ENCODE results near the gene AMOTL1. TPM values are rescaled to one million over a fixed set of nuclear protein-coding genes. Genes with fewer than 3 reads are reported as not detected.

The AMOTL1 gene
- total RNA-seq, 2 experiments from 2014 or later, result 4.4 to 4.8 TPM

GRCh38 chr11:94856443-94856842 is 88.3 kb downstream of the AMOTL1 start:
- Mint-ChIP-seq H3K4me1 (no peaks in the 10 kb centered on the region), H3K9me3 (no peaks in the 10 kb centered on the region), H3K27me3 (no peaks in the 10 kb centered on the region)

GRCh38 chr11:94857337-94857736 is 89.2 kb downstream of the AMOTL1 start:
- Mint-ChIP-seq H3K36me3 (no peaks in the 10 kb centered on the region), H3K27ac (no peak overlapping the region), H3K4me1 (no peaks in the 10 kb centered on the region), H3K9me3 (no peaks in the 10 kb centered on the region), H3K4me3 (no peak overlapping the region), H3K27me3 (no peaks in the 10 kb centered on the region)
- POLR2A ChIA-PET, result no interaction called here
- no peak for DNase-seq
- ATAC-seq (ENCODE audit: low read depth), result no peak

More at GRCh38 chr11:94856443-94856842, 88.3 kb downstream of the AMOTL1 start:
- H3K27ac Mint-ChIP-seq, result no peak overlapping the region
- POLR2A ChIA-PET, result no interaction called here
- no peak overlapping the region for H3K4me3 Mint-ChIP-seq
- DNase-seq, result no peak
- no peaks in the 10 kb centered on the region for H3K36me3 Mint-ChIP-seq
- ATAC-seq (ENCODE audit: low read depth), result no peak

DNA sequence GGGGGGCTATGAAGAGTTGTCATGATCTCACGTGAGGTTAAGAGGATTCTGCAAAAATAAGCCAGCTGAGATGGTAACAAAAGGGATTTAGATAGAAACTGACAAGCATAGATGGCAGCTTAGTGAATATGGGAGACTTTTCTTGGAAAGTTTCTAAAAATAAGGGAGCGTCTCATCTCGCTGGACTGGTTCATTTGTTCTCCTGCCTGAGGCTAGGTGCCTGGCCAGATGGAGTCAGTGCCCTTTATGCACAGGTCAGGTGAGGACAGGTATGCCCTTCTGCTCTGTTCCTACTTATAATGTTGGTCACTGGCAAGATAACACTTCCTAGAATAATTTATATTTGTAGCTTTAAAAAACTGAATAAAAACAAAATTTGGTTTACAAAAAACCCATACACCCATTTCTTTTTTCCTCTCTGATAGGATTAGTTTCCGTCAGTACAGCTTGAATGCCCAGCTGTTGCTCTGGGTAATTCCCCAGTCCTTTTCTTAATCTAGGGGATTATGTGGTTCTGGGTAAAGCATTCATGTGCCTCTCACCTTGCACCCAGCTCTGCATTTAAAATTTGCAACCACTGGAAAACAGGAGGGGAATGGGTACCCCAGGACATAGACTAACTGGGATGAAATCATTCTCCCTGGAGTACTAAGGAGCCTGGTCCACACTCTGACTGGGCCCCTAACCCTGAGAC is 90.0 kb downstream of the AMOTL1 start:
- DNase-seq, result no peak
- Mint-ChIP-seq H3K27ac (no peak overlapping the region), H3K4me3 (no peak overlapping the region), H3K4me1 (no peaks in the 10 kb centered on the region), H3K36me3 (no peaks in the 10 kb centered on the region), H3K27me3 (no peaks in the 10 kb centered on the region), H3K9me3 (no peaks in the 10 kb centered on the region)
- POLR2A ChIA-PET, result no interaction called here
- no peak for ATAC-seq (ENCODE audit: low read depth)

- Mint-ChIP-seq H3K36me3 (peaks cover 2% of the 10 kb centered on the region), H3K27ac (no peak overlapping the region), H3K9me3 (no peaks in the 10 kb centered on the region), H3K27me3 (no peaks in the 10 kb centered on the region), H3K4me1 (no peaks in the 10 kb centered on the region), H3K4me3 (no peak overlapping the region)
- ATAC-seq (ENCODE audit: low read depth) (no peak), DNase-seq (no peak)
- POLR2A ChIA-PET, result no interaction called here
Measured at GRCh38 chr11:94860333-94860732, 92.2 kb downstream of the AMOTL1 start.

DNA sequence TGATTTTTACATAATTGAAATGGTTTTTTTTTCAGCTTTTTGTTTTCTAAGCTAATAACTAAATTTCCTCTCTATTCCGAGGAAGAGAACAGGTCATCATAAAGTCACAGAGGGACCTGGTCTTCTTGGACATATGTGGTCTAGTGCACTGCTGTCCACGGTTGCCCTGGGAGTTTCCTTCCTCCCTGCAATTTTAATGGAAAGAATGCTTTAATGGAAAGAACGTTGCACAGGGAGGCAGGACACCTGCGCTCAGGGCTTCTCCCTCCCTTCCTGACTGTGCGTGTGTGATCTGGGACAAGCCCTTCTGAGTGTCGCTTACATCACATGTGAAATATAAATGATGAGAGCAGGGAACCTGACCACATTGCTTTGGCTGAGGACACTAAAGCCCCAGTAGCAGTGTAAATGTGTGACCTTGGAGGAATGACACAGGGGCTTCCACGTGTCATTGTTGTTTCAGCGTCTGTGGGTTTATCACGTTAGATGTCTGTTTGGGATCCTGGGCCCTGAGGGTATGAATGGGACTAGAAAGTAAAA is 93.2 kb downstream of the AMOTL1 start:
- no peak for ATAC-seq (ENCODE audit: low read depth)
- Mint-ChIP-seq H3K4me3 (no peak overlapping the region), H3K27me3 (no peaks in the 10 kb centered on the region), H3K36me3 (peaks cover 3% of the 10 kb centered on the region), H3K27ac (no peak overlapping the region), H3K9me3 (no peaks in the 10 kb centered on the region), H3K4me1 (no peaks in the 10 kb centered on the region)
- POLR2A ChIA-PET, result no interaction called here
- DNase-seq, result no peak

GRCh38 chr11:94862926-94863880 is 95.0 kb downstream of the AMOTL1 start:
- no peak overlapping the region for H3K27ac Mint-ChIP-seq
- peaks cover 3% of the 10 kb centered on the region for H3K36me3 Mint-ChIP-seq
- H3K27me3 Mint-ChIP-seq, result no peaks in the 10 kb centered on the region
- H3K9me3 Mint-ChIP-seq, result no peaks in the 10 kb centered on the region
- no peaks in the 10 kb centered on the region for H3K4me1 Mint-ChIP-seq
- ATAC-seq (ENCODE audit: low read depth), result no peak
- H3K4me3 Mint-ChIP-seq, result no peak overlapping the region
- DNase-seq, result no peak
- POLR2A ChIA-PET, result no interaction called here

DNA sequence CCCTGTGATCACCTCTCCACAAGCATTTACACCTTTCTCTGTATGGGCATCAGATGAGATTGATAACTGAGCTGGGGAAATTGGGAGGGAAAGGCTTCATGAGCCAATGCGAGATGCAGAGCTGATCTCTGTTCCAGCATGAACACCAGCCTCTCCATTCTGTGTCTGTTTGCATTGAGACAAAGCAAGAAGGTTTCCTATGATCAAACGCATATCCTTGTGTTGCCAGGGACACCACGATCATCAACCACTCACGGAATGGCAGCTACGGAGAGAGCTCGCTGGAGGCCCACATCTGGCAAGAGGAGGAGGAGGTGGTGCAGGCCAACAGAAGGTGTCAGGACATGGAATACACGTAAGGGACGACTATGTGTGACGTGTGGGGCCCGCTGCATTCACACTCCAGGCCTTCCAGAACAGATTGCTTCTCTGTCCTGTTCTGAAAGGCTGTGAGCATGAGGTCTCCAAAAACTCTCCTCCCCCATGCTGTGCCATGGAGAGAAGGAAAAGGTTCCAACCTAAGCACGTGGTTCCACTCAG is 96.4 kb downstream of the AMOTL1 start:
- POLR2A ChIA-PET, result no interaction called here
- no peaks in the 10 kb centered on the region for H3K4me1 Mint-ChIP-seq
- ATAC-seq (ENCODE audit: low read depth) (no peak), DNase-seq (no peak)
- H3K4me3 Mint-ChIP-seq, result no peak overlapping the region
- no peak overlapping the region for H3K27ac Mint-ChIP-seq
- H3K36me3 Mint-ChIP-seq, result peaks cover 3% of the 10 kb centered on the region
- no peaks in the 10 kb centered on the region for H3K27me3 Mint-ChIP-seq
- H3K9me3 Mint-ChIP-seq, result no peaks in the 10 kb centered on the region

DNA sequence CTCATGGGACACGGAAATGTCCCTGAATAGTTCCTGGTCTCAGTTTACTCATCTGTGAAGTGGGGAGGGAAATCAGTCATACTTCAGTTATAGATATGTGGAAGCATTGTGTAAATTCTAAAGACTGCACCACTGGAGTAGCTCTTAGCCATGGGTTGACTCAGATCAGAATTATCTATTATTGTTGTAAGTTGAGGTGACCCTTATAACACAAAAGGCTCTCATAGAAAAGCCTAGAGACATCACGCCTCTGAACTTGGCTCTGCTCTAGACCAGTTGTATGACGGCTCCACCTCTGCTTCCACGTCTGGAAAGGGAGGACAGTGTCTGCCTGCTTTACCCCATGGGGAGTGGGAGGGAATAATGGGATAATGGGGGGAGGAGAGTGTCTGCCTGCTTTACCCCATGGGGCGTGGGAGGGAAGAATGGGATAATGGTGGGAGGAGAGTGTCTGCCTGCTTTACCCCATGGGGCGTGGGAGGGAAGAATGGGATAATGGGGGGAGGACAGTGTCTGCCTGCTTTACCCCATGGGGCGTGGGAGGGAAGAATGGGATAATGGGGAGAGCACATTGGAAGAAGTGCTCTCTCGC is 98.2 kb downstream of the AMOTL1 start:
- Mint-ChIP-seq H3K36me3 (peaks cover 3% of the 10 kb centered on the region), H3K27ac (no peak overlapping the region), H3K9me3 (no peaks in the 10 kb centered on the region), H3K27me3 (no peaks in the 10 kb centered on the region), H3K4me3 (no peak overlapping the region), H3K4me1 (no peaks in the 10 kb centered on the region)
- ATAC-seq (ENCODE audit: low read depth) (no peak), DNase-seq (no peak)
- POLR2A ChIA-PET, result no interaction called here

- no peak overlapping the region for H3K4me3 Mint-ChIP-seq
- ATAC-seq (ENCODE audit: low read depth), result no peak
- peaks cover 3% of the 10 kb centered on the region for H3K36me3 Mint-ChIP-seq
- POLR2A ChIA-PET, result no interaction called here
- DNase-seq, result no peak
- H3K4me1 Mint-ChIP-seq, result no peaks in the 10 kb centered on the region
- H3K9me3 Mint-ChIP-seq, result no peaks in the 10 kb centered on the region
- peaks cover under 1% of the 10 kb centered on the region for H3K27me3 Mint-ChIP-seq
- no peak overlapping the region for H3K27ac Mint-ChIP-seq
Measured at GRCh38 chr11:94866936-94867795, 99.0 kb downstream of the AMOTL1 start.

GRCh38 chr11:94868468-94868867 is 100.3 kb downstream of the AMOTL1 start:
- Mint-ChIP-seq H3K36me3 (peaks cover 3% of the 10 kb centered on the region), H3K4me3 (no peak overlapping the region), H3K4me1 (no peaks in the 10 kb centered on the region), H3K9me3 (no peaks in the 10 kb centered on the region), H3K27me3 (peaks cover 2% of the 10 kb centered on the region), H3K27ac (no peak overlapping the region)
- ATAC-seq (ENCODE audit: low read depth) (no peak), DNase-seq (no peak)
- POLR2A ChIA-PET, result no interaction called here

DNA sequence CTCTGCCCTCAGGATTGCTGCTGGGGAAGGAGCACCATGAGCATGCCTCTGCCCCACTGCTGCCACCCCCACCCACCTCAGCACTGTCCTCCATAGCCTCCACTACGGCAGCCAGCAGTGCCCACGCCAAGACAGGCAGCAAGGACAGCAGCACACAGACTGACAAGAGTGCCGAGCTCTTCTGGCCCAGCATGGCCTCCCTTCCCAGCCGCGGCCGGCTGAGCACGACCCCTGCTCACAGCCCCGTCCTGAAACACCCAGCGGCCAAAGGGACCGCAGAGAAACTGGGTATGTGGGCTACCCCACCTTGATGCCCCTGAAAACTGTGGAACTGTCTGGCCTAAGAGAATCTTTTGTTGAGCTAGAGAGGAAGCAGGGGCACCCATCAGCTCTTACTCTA is 101.0 kb downstream of the AMOTL1 start:
- no peak overlapping the region for H3K4me3 Mint-ChIP-seq
- peaks cover 2% of the 10 kb centered on the region for H3K27me3 Mint-ChIP-seq
- POLR2A ChIA-PET, result no interaction called here
- ATAC-seq (ENCODE audit: low read depth) (no peak), DNase-seq (no peak)
- H3K4me1 Mint-ChIP-seq, result no peaks in the 10 kb centered on the region
- no peaks in the 10 kb centered on the region for H3K9me3 Mint-ChIP-seq
- no peak overlapping the region for H3K27ac Mint-ChIP-seq
- H3K36me3 Mint-ChIP-seq, result peaks cover 1% of the 10 kb centered on the region

- Mint-ChIP-seq H3K27me3 (peaks cover 2% of the 10 kb centered on the region), H3K36me3 (peaks cover 1% of the 10 kb centered on the region), H3K4me1 (no peaks in the 10 kb centered on the region), H3K4me3 (no peak overlapping the region), H3K9me3 (no peaks in the 10 kb centered on the region), H3K27ac (no peak overlapping the region)
- POLR2A ChIA-PET, result no interaction called here
- DNase-seq, result no peak
- ATAC-seq (ENCODE audit: low read depth), result no peak
Measured at GRCh38 chr11:94870422-94870821, 102.3 kb downstream of the AMOTL1 start.

Data from activated naive CD8-positive, alpha-beta T cell treated with anti-CD3 and anti-CD28 coated beads, Interleukin-2, amount 10 ng/mL, durations not matched to agents 7 days and 5 days (primary cell).